Karpas-422 (cell line): Measurements from ENCODE around the gene NRDC. TPM values are rescaled to one million over a fixed set of nuclear protein-coding genes. Genes with fewer than 3 reads are reported as not detected.

Source experiments
- DNase-seq: peaks from one replicate; pipeline ENCODE4 v3.0.0-alpha.2; 2015
- H2AFZ ChIP-seq: fragments of 200-600 bp; sonication (generic); 2 replicates; pipeline ENCODE4 v1.6.1; 2014; ENCODE audit warnings: antibody characterized with exemption, low read length, mixed read lengths
- H3K27ac ChIP-seq: fragments of 200-600 bp; sonication (generic); 2 replicates; pipeline ENCODE4 v1.5.1; 2014; ENCODE audit warnings: mild to moderate bottlenecking, low read length, moderate library complexity
- H3K27me3 ChIP-seq: fragments of 200-600 bp; sonication (generic); 2 replicates; pipeline ENCODE4 v1.6.1; 2014; ENCODE audit warnings: low read length, mixed read lengths
- H3K36me3 ChIP-seq: fragments of 200-600 bp; sonication (generic); 2 replicates; pipeline ENCODE4 v1.6.1; 2014; ENCODE audit warnings: low read length, mixed read lengths; ENCODE audit not compliant: insufficient read depth
- H3K4me1 ChIP-seq: fragments of 200-600 bp; sonication (generic); 2 replicates; pipeline ENCODE4 v1.6.1; 2014; ENCODE audit warnings: mild to moderate bottlenecking, low read length, mixed read lengths
- H3K4me2 ChIP-seq: fragments of 200-600 bp; sonication (generic); 2 replicates; pipeline ENCODE4 v1.6.1; 2014; ENCODE audit warnings: low read length, low read depth, mild to moderate bottlenecking; ENCODE audit not compliant: poor library complexity, severe bottlenecking
- H3K4me3 ChIP-seq: fragments of 200-600 bp; sonication (generic); 2 replicates; pipeline ENCODE4 v1.5.1; 2014; ENCODE audit warnings: mild to moderate bottlenecking, antibody characterized with exemption, low read length, mixed read lengths
- H3K79me2 ChIP-seq: fragments of 200-600 bp; sonication (generic); 2 replicates; pipeline ENCODE4 v1.6.1; 2014; ENCODE audit warnings: mild to moderate bottlenecking, low read length, mixed read lengths
- H3K9ac ChIP-seq: fragments of 200-600 bp; sonication (generic); 2 replicates; pipeline ENCODE4 v1.6.0; 2014; ENCODE audit warnings: low read length
- H3K9me2 ChIP-seq: fragments of 200-600 bp; sonication (generic), shearing (Covaris generic); replicated peaks from 2 replicates; pipeline ENCODE4 v1.6.0; 2014; ENCODE audit warnings: mild to moderate bottlenecking, low read length, moderate library complexity; ENCODE audit not compliant: insufficient read depth
- H3K9me3 ChIP-seq: fragments of 300-700, 200-600 bp; sonication (generic); 2 replicates; pipeline ENCODE4 v1.6.1; 2014; ENCODE audit warnings: low read length, mixed read lengths
- H4K20me1 ChIP-seq: fragments of 200-600 bp; sonication (generic); 2 replicates; pipeline ENCODE4 v1.6.1; 2014; ENCODE audit warnings: mild to moderate bottlenecking, antibody characterized with exemption, low read length, low read depth; ENCODE audit not compliant: insufficient read depth
- total RNA-seq: library from RNA; depleted of rRNA; stranded (reverse); fragments of >200 nt; shearing (Covaris generic); gene quantifications from 2 replicates; pipeline ENCODE4 v1.2.3, GENCODE V29; 2014; ENCODE audit warnings: low replicate concordance

The NRDC gene
- total RNA-seq, 1 experiment from 2014 or later, result 140 TPM

DNA sequence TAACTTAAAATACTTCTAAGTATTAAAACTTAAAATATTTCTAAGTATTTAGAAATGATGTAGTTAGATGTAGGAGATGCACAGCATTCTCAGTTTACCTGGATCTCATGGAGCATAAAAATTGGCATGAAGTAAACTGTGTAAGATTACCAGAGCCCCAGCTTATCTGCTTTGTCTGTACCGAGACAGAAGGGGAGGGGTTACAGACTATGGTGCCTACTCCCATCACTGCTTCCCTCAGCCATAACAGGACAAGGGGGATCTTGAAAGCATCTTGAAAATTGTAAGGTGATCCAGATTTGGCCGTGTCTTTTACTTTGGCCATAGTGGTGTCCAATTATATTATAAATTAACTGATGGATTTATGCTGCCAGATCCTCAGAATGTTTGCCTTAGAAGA lies 18.8 kb downstream of the NRDC start:
- no peaks in the 10 kb centered on the region for H3K9me2 ChIP-seq
- no peak for DNase-seq
- H4K20me1 ChIP-seq, result no peaks in the 10 kb centered on the region

GRCh38 chr1:51859333-51859732 lies 19.2 kb downstream of the NRDC start:
- peaks cover 95% of the 10 kb centered on the region for H3K79me2 ChIP-seq

More for the DNA sequence above, 18.8 kb downstream of the NRDC start:
- Histone ChIP-seq H2AFZ (no peak overlapping the region), H3K27me3 (no peaks in the 10 kb centered on the region), H3K27ac (no peak overlapping the region), H3K4me3 (no peak overlapping the region), H3K9me3 (no peaks in the 10 kb centered on the region), H3K79me2 (peaks cover 95% of the 10 kb centered on the region), H3K4me2 (no peak overlapping the region), H3K36me3 (peaks cover 17% of the 10 kb centered on the region; the same call in 1 of the 2 replicates), H3K9ac (no peak overlapping the region), H3K4me1 (peaks cover 18% of the 10 kb centered on the region)

DNA sequence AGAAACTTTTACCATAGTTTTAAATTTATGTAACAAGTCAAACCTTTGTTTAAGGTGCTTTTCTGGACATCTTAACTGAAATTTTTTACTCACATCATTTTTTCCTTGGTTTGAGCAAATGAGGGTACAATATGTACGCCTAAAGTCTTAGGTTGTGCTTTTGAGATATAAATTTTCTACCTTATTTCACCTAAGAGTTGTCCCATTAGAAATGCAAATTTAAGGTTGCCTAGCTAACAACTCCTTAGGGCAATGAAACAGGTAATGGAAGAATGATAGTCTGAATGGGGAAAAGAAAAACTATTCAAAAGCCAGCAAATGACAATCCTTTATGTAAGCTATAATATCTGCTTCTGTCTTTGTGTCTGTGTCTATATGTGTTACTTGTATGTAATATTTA lies 19.6 kb downstream of the NRDC start:
- Histone ChIP-seq H3K4me3 (no peak overlapping the region), H3K9ac (no peak overlapping the region), H3K4me1 (peaks cover 10% of the 10 kb centered on the region), H3K9me2 (no peaks in the 10 kb centered on the region), H3K27ac (no peak overlapping the region), H4K20me1 (no peaks in the 10 kb centered on the region), H3K36me3 (peaks cover 18% of the 10 kb centered on the region; the same call in 1 of the 2 replicates), H3K27me3 (no peaks in the 10 kb centered on the region), H3K79me2 (peaks cover 95% of the 10 kb centered on the region), H3K4me2 (no peak overlapping the region), H3K9me3 (no peaks in the 10 kb centered on the region), H2AFZ (no peak overlapping the region)
- DNase-seq, result no peak

More at GRCh38 chr1:51859333-51859732, 19.2 kb downstream of the NRDC start:
- H3K4me3 ChIP-seq, result no peak overlapping the region
- no peak overlapping the region for H3K9ac ChIP-seq
- no peaks in the 10 kb centered on the region for H3K9me2 ChIP-seq
- no peak overlapping the region for H2AFZ ChIP-seq
- H3K27ac ChIP-seq, result no peak overlapping the region
- H3K27me3 ChIP-seq, result no peaks in the 10 kb centered on the region
- peaks cover 14% of the 10 kb centered on the region for H3K4me1 ChIP-seq
- H3K36me3 ChIP-seq, result peaks cover 18% of the 10 kb centered on the region; the same call in 1 of the 2 replicates
- no peak overlapping the region for H3K4me2 ChIP-seq
- DNase-seq, result no peak
- no peaks in the 10 kb centered on the region for H4K20me1 ChIP-seq
- no peaks in the 10 kb centered on the region for H3K9me3 ChIP-seq

GRCh38 chr1:51856745-51857144 lies 21.8 kb downstream of the NRDC start:
- Histone ChIP-seq H3K4me1 (no peaks in the 10 kb centered on the region), H3K27me3 (no peaks in the 10 kb centered on the region), H3K9me3 (no peaks in the 10 kb centered on the region), H3K36me3 (peaks cover 21% of the 10 kb centered on the region; the same call in 1 of the 2 replicates), H3K9me2 (no peaks in the 10 kb centered on the region), H3K4me3 (no peak overlapping the region), H2AFZ (no peak overlapping the region), H3K79me2 (peaks cover 90% of the 10 kb centered on the region), H3K27ac (no peak overlapping the region), H3K9ac (no peak overlapping the region), H4K20me1 (no peaks in the 10 kb centered on the region), H3K4me2 (no peak overlapping the region)
- no peak for DNase-seq

DNA sequence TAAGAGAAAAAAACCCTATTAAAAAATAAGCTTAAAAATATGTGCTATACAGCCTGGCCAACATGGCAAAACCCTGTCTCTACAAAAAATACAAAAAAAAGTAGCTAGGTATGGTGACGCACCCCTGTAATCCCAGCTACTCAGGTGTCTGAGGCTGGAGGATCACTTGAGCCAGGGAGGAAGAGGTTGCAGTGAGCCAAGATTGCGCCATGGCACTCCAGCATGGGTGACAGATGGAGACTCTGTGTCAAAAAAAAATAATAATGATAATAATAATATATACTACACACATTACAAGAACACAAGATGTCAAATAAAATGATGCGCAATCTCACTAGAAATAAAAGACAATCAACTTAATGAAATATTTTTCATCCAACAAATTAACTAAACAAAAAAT lies 22.9 kb downstream of the NRDC start:
- Histone ChIP-seq H3K4me1 (no peaks in the 10 kb centered on the region), H3K9me2 (no peaks in the 10 kb centered on the region), H3K79me2 (peaks cover 92% of the 10 kb centered on the region), H3K9me3 (no peaks in the 10 kb centered on the region), H3K27ac (no peak overlapping the region), H3K4me2 (no peak overlapping the region), H3K36me3 (peaks cover 22% of the 10 kb centered on the region), H3K27me3 (no peaks in the 10 kb centered on the region), H4K20me1 (no peaks in the 10 kb centered on the region), H3K4me3 (no peak overlapping the region), H2AFZ (no peak overlapping the region), H3K9ac (no peak overlapping the region)
- DNase-seq, result no peak

GRCh38 chr1:51853360-51853759 lies 25.2 kb downstream of the NRDC start:
- H3K9me3 ChIP-seq, result no peaks in the 10 kb centered on the region
- peaks cover 90% of the 10 kb centered on the region for H3K79me2 ChIP-seq
- no peaks in the 10 kb centered on the region for H3K27me3 ChIP-seq
- H3K9me2 ChIP-seq, result no peaks in the 10 kb centered on the region
- H3K27ac ChIP-seq, result no peak overlapping the region
- H3K4me2 ChIP-seq, result no peak overlapping the region
- H3K9ac ChIP-seq, result no peak overlapping the region
- no peaks in the 10 kb centered on the region for H3K4me1 ChIP-seq
- no peaks in the 10 kb centered on the region for H4K20me1 ChIP-seq
- no peak overlapping the region for H2AFZ ChIP-seq
- peaks cover 31% of the 10 kb centered on the region for H3K36me3 ChIP-seq
- no peak for DNase-seq
- no peak overlapping the region for H3K4me3 ChIP-seq

DNA sequence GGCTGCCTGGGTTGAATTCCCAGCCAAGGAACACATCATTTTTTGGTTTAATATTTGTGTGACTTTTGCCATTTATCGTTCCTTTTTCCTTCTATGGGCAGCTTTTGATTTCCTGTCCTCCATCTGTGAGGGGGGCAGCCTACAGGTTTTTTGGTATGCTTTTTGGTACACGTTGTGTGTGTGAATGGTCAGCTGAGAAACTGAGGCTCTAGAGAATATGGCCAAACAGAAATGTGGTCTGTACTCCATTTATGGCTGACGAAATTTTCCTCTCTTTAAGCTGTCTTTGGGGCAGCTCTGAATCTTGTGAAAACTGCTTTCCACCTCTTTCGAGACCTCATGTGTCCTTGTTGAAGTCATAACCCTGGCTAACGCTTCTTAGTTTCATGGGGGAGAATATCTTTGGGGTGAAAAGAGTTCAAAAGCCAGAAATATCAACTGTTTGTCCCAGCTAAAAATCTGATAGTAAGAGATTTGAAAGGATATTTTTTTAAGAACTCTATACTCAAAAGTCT lies 26.6 kb downstream of the NRDC start:
- DNase-seq, result no peak
- H3K4me1 ChIP-seq, result no peaks in the 10 kb centered on the region
- H3K27ac ChIP-seq, result no peak overlapping the region
- no peak overlapping the region for H3K4me3 ChIP-seq
- H3K79me2 ChIP-seq, result peaks cover 89% of the 10 kb centered on the region
- H3K9me2 ChIP-seq, result no peaks in the 10 kb centered on the region
- no peak overlapping the region for H2AFZ ChIP-seq
- no peak overlapping the region for H3K9ac ChIP-seq
- no peaks in the 10 kb centered on the region for H4K20me1 ChIP-seq
- no peaks in the 10 kb centered on the region for H3K9me3 ChIP-seq
- no peaks in the 10 kb centered on the region for H3K27me3 ChIP-seq
- H3K4me2 ChIP-seq, result no peak overlapping the region
- H3K36me3 ChIP-seq, result peaks cover 28% of the 10 kb centered on the region

GRCh38 chr1:51850420-51851223 lies 27.9 kb downstream of the NRDC start:
- H3K9ac ChIP-seq, result no peak overlapping the region
- no peak overlapping the region for H3K4me2 ChIP-seq
- no peaks in the 10 kb centered on the region for H4K20me1 ChIP-seq
- no peaks in the 10 kb centered on the region for H3K9me3 ChIP-seq
- peaks cover 90% of the 10 kb centered on the region for H3K79me2 ChIP-seq
- H3K36me3 ChIP-seq, result peaks cover 23% of the 10 kb centered on the region
- H3K4me3 ChIP-seq, result no peak overlapping the region
- H3K9me2 ChIP-seq, result no peaks in the 10 kb centered on the region
- no peak overlapping the region for H3K27ac ChIP-seq
- no peak overlapping the region for H2AFZ ChIP-seq
- H3K4me1 ChIP-seq, result no peaks in the 10 kb centered on the region
- H3K27me3 ChIP-seq, result no peaks in the 10 kb centered on the region
- no peak for DNase-seq
